Measurements from ENCODE around the gene CENPU. TPM values are rescaled to one million over a fixed set of nuclear protein-coding genes. Genes with fewer than 3 reads are reported as not detected.

The CENPU gene
- polyA plus RNA-seq, 1 donor from 2014 or later, result 13.0 TPM

- TF ChIP-seq POLR2AphosphoS5 (IDR thresholded peaks at IDR 0.05) (no peak), RAD21 (conservative IDR thresholded peaks at IDR 0.05) (no peak), EZH2 (IDR thresholded peaks at IDR 0.05; ENCODE audit: borderline replicate concordance, insufficient read depth, low read length, poor library complexity, severe bottlenecking) (no peak), EP300 (conservative IDR thresholded peaks at IDR 0.05; ENCODE audit: poor library complexity, severe bottlenecking) (no peak)
- Histone ChIP-seq H3K4me2 (ENCODE audit: low read length) (no peak overlapping the region), H3K27ac (ENCODE audit: low read length) (no peak overlapping the region), H3K36me3 (ENCODE audit: insufficient read depth, low read length) (peaks cover 2% of the 10 kb centered on the region), H3K79me2 (replicated peaks; ENCODE audit: insufficient read depth, low read length) (no peaks in the 10 kb centered on the region), H3K9ac (ENCODE audit: low read length) (no peak overlapping the region), H3K9me3 (ENCODE audit: low read length) (no peaks in the 10 kb centered on the region), H3K9me2 (ENCODE audit: insufficient read depth, low read length) (no peaks in the 10 kb centered on the region), H3K4me3 (ENCODE audit: low read length) (no peak overlapping the region), H4K20me1 (ENCODE audit: insufficient read depth) (no peaks in the 10 kb centered on the region), H2AFZ (ENCODE audit: low read depth, low read length) (no peak overlapping the region), H3K27me3 (ENCODE audit: insufficient read depth, low read depth, low read length) (no peaks in the 10 kb centered on the region), H3F3A (ENCODE audit: insufficient read depth, low read length, poor library complexity, severe bottlenecking) (no peaks in the 10 kb centered on the region)
Observed at GRCh38 chr4:184765473-184766340, 31.8 kb upstream of the CENPU start.

- H3K27ac ChIP-seq (ENCODE audit: low read length), result no peak overlapping the region
- no peak overlapping the region for H3K4me2 ChIP-seq (ENCODE audit: low read length)
- H3K4me3 ChIP-seq (ENCODE audit: low read length), result no peak overlapping the region
- peaks cover 4% of the 10 kb centered on the region for H3K36me3 ChIP-seq (ENCODE audit: insufficient read depth, low read length)
- H3K9ac ChIP-seq (ENCODE audit: low read length), result no peak overlapping the region
- no peaks in the 10 kb centered on the region for H3K9me3 ChIP-seq (ENCODE audit: low read length)
- no peak overlapping the region for H2AFZ ChIP-seq (ENCODE audit: low read depth, low read length)
- H4K20me1 ChIP-seq (ENCODE audit: insufficient read depth), result no peaks in the 10 kb centered on the region
- TF ChIP-seq MXI1 (conservative IDR thresholded peaks at IDR 0.05; ENCODE audit: poor library complexity, severe bottlenecking) (no peak), REST (IDR thresholded peaks at IDR 0.05; ENCODE audit: borderline replicate concordance) (no peak), CTCF (IDR thresholded peaks at IDR 0.05; ENCODE audit: poor library complexity, severe bottlenecking) (no peak), EZH2 (IDR thresholded peaks at IDR 0.05; ENCODE audit: borderline replicate concordance, insufficient read depth, low read length, poor library complexity, severe bottlenecking) (no peak), TAF1 (IDR thresholded peaks at IDR 0.05; ENCODE audit: low read depth) (no peak)
- no peaks in the 10 kb centered on the region for H3K79me2 ChIP-seq (replicated peaks; ENCODE audit: insufficient read depth, low read length)
- H3F3A ChIP-seq (ENCODE audit: insufficient read depth, low read length, poor library complexity, severe bottlenecking), result no peaks in the 10 kb centered on the region
- no peaks in the 10 kb centered on the region for H3K9me2 ChIP-seq (ENCODE audit: insufficient read depth, low read length)
- no peaks in the 10 kb centered on the region for H3K27me3 ChIP-seq (ENCODE audit: insufficient read depth, low read depth, low read length)
Observed at GRCh38 chr4:184764601-184765000, 30.7 kb upstream of the CENPU start.
